ENCODE measurements around the gene MYRFL.

GRCh38 chr12:69985656-69986055 lies 160.6 kb downstream of the MYRFL start:
- TF ChIP-seq CTCF (IDR thresholded peaks at IDR 0.05; ENCODE audit: low read depth, low read length, poor library complexity, severe bottlenecking): peak; percentile 63
- TF ChIP-seq EZH2phosphoT487 (IDR thresholded peaks at IDR 0.05; ENCODE audit: borderline replicate concordance, low read length): no peak

Data from DOHH2 (cell line).